Fibroblast of villous mesenchyme (primary cell): ENCODE results near the gene RGS6. TPM values are rescaled to one million over a fixed set of nuclear protein-coding genes. Genes with fewer than 3 reads are reported as not detected.

Experiments
- DNase-seq: peaks from one replicate; pipeline ENCODE4 v3.0.0-alpha.2; 2010; ENCODE audit warnings: low read depth
- H3K4me3 ChIP-seq: 2 replicates; pipeline ENCODE4 v1.5.1; 2011; ENCODE audit warnings: low read depth, mild to moderate bottlenecking, low read length
- total RNA-seq: library from RNA; depleted of rRNA; stranded (reverse); fragments of >200 nt; gene quantifications from 2 replicates; pipeline ENCODE4 v1.2.3, GENCODE V29; 2012
- TF ChIP-seq, protein P1 (sequence below): IDR thresholded peaks from 2 replicates; pipeline ENCODE4 v1.5.1; 2012; ENCODE audit warnings: low read depth, mild to moderate bottlenecking, low read length; ENCODE audit not compliant: insufficient read depth

RGS6 gene
- total RNA-seq, 1 donor = not detected

DNA sequence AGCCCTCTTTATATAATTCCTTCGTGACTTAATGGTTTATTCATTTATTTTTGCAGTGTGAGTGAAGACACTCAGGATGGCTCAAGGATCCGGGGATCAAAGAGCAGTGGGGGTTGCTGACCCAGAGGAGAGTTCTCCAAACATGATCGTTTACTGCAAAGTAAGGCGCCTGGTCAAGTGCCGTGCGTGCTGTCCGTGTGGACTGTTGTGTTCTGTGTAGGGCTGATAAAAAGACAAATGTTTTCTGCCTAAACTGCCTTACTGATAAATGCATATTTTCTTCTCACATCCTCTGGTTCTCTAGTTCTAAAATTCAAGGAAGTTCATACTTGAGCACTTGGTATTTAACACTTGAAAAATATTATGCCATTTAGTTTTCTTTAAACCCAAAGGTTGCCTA lies 32.5 kb downstream of the RGS6 start:
- DNase-seq = no peak
- TF ChIP-seq, protein P1, sequence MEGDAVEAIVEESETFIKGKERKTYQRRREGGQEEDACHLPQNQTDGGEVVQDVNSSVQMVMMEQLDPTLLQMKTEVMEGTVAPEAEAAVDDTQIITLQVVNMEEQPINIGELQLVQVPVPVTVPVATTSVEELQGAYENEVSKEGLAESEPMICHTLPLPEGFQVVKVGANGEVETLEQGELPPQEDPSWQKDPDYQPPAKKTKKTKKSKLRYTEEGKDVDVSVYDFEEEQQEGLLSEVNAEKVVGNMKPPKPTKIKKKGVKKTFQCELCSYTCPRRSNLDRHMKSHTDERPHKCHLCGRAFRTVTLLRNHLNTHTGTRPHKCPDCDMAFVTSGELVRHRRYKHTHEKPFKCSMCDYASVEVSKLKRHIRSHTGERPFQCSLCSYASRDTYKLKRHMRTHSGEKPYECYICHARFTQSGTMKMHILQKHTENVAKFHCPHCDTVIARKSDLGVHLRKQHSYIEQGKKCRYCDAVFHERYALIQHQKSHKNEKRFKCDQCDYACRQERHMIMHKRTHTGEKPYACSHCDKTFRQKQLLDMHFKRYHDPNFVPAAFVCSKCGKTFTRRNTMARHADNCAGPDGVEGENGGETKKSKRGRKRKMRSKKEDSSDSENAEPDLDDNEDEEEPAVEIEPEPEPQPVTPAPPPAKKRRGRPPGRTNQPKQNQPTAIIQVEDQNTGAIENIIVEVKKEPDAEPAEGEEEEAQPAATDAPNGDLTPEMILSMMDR = no peak

DNA sequence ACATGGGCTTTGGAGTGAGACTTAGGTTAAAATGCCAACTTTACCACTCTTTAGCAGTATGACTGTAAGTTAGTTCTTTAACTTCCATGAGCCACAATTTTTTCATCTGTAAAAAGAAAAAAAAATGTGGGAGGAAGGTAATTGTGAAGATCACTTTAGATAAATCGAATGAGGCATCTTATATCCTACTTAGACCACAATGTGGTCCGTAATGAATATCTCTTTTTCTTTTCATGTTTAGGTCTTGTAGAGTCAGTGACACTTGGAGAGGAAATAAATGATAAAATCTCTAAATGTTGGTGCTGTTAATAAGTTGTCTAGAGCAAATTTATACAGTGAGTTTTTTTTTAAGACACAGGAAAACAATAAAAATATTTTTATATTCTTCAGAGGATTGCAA lies 34.3 kb downstream of the RGS6 start:
- no peak for DNase-seq
- H3K4me3 ChIP-seq = no peak overlapping the region
- TF ChIP-seq, protein P1 = no peak

More for the DNA sequence above, 32.5 kb downstream of the RGS6 start:
- no peak overlapping the region for H3K4me3 ChIP-seq

DNA sequence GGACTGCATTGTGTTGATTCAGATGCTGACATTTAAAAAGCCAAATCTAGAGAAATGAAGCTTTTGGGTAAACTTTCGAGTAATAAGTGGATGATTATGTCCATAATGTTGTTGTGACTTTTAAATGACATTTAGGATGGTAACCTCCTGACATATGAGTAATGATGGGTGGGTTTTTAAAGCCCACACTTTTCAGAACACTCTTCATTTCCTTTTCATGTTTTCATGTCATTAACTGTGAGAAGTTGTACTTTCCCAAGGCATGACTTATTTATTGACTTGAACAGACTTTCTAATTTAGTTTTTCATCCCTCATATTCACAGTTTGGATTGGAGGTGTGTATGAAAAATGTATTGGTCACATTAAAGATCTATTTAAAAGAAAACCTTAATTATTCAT lies 35.5 kb downstream of the RGS6 start:
- TF ChIP-seq, protein P1 = no peak
- no peak for DNase-seq
- no peak overlapping the region for H3K4me3 ChIP-seq

DNA sequence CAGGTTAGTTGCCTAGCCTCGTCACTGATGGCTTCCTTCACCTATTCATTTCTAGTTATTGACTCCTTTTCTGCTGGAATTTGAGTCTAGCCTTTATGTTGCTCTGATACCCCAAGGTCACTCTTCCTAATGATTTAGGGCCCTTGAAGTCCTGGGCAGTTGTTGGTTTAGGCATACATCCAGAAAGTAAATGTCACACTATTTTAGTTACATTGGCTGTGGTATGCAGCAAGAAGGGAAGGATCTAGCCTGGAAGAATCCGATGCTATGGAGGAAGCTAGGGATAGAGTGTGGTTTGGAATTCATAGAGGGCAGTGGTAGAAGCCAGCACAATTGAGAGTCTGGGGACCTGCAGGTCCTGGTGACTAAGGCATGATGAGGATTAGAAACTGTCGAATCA lies 38.0 kb downstream of the RGS6 start:
- no peak overlapping the region for H3K4me3 ChIP-seq
- no peak for DNase-seq
- TF ChIP-seq, protein P1 = no peak

DNA sequence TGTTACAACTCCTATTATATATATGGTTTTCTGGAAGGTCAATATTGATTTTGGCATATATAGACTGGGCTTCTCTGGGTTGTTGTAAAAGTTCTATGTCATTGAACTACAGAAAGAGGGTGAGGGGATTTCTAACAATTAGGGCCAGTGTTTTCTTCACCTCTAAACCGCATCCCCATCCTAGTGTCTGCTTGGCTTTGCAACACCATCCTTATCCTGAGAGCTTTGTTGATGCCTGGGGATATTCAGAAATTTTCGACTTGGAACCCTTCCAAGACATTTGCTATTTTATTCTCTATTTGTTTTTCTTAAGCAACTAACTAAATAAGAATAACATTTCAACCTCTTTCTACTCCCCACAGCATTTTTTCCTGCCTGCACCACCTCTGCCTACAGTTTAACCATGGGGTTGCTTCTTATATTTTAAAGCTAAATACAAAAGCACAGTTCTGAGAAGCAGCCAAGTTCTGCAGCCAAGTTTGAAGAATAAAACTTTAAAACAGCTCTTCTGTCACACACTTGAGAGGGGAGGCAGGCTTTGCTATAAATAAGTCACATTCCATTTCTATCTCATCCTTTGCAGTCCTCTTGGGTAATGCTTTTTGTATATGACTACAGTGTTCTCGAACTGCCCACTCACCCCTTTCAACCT lies 53.4 kb downstream of the RGS6 start:
- H3K4me3 ChIP-seq = no peak overlapping the region
- DNase-seq = no peak
- TF ChIP-seq, protein P1 = no peak

DNA sequence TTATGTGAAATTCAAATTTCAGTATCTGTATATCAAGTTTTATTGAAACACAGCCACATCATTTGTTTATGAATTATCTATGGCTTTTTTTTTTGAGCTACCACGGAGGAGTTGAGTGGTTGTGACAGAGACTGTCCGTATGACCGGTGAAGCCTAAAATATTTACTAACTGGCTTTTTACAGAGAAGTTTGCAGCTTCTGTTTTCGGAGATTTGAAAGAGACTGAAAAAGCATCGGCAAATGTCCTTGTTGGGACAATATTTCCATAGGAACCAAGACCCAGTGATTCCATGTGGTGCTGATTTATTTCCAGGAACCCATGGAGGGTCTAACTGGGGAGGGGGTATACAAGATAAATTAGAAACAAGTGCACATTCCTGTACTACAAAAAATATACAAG lies 56.2 kb downstream of the RGS6 start:
- H3K4me3 ChIP-seq = no peak overlapping the region
- TF ChIP-seq, protein P1 = no peak
- DNase-seq = no peak

DNA sequence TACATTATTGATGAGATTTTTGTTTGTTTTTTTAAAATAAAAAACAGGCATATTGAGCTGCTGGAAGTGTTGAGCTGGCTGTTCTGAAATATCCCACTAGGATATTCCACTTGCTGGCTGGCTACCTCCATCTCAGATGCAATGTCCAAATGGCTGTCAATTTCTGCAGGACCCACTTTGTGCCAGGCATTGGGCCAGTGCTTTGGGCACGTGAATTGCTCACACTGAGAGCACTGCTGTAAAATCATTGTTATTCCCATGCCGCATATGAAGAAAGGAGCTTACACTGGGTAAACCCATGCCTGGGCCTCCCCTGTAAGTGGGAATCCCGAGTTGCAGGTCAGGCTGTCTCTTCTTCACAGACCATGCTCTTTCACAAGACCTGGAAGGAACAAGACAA lies 56.7 kb downstream of the RGS6 start:
- TF ChIP-seq, protein P1 = no peak
- no peak for DNase-seq
- no peak overlapping the region for H3K4me3 ChIP-seq
